ENCODE data around the gene BTBD7. TPM values are rescaled to one million over a fixed set of nuclear protein-coding genes. Genes with fewer than 3 reads are reported as not detected.

The BTBD7 gene
- total and polyA plus RNA-seq, 2 of the 4 experiments (the other 2 are of a cell fraction): 11.9 to 30.5 TPM

GRCh38 chr14:93369713-93370266 is 37.0 kb upstream of the BTBD7 start:
- no peaks in the 10 kb centered on the region for H3K9me1 ChIP-seq (ENCODE audit: insufficient read depth, low read length)
- intact Hi-C loops (cut with micrococcal nuclease): no loop called here

More at GRCh38 chr14:93369713-93370266, 37.0 kb upstream of the BTBD7 start:
- Histone ChIP-seq H3K23ac (ENCODE audit: low read depth, low read length) (no peak overlapping the region), H2AK5ac (ENCODE audit: low read depth, low read length) (no peak overlapping the region), H2AFZ (replicated peaks; ENCODE audit: low read length, poor library complexity) (no peak overlapping the region), H4K8ac (ENCODE audit: low read depth in 2 of 2, low read length in 2 of 2) (no peak overlapping the region), H2BK15ac (ENCODE audit: low read depth, low read length) (no peak overlapping the region), H3K79me1 (ENCODE audit: low read depth in 1 of 2, low read length in 2 of 2) (no peaks in the 10 kb centered on the region), H3K27me3 (ENCODE audit: control insufficient read depth, insufficient read depth, low read length) (no peaks in the 10 kb centered on the region), H2BK120ac (ENCODE audit: low read depth, low read length) (no peak overlapping the region), H2AK9ac (replicated peaks; ENCODE audit: low read depth, low read length, poor library complexity) (no peak overlapping the region), H4K5ac (ENCODE audit: low read depth, low read length) (no peak overlapping the region), H3K27ac (ENCODE audit: insufficient read depth, low read length) (no peak overlapping the region), H3K4me1 (ENCODE audit: control insufficient read depth, insufficient read depth, low read length) (no peaks in the 10 kb centered on the region), H4K91ac (ENCODE audit: insufficient read depth, low read depth, low read length) (no peak overlapping the region), H3K36me3 (ENCODE audit: control insufficient read depth, insufficient read depth, low read length) (no peaks in the 10 kb centered on the region), H3K18ac (ENCODE audit: low read depth, low read length) (no peak overlapping the region), H4K20me1 (ENCODE audit: insufficient read depth, low read length) (no peaks in the 10 kb centered on the region), H2BK20ac (ENCODE audit: low read depth, low read length) (no peak overlapping the region), H3K4ac (ENCODE audit: low read depth, low read length) (no peak overlapping the region), H3K4me3 (ENCODE audit: insufficient read depth, low read depth, low read length) (no peak overlapping the region), H3K14ac (replicated peaks; ENCODE audit: low read depth, low read length) (no peak overlapping the region), H3K9me3 (ENCODE audit: control insufficient read depth, insufficient read depth, low read length) (no peaks in the 10 kb centered on the region), H3K4me2 (ENCODE audit: low read depth, low read length) (no peak overlapping the region), H3K9ac (ENCODE audit: low read depth, low read length) (no peak overlapping the region), H3K56ac (ENCODE audit: extremely low read depth, insufficient read depth, low read length) (no peak overlapping the region), H2BK5ac (ENCODE audit: low read depth, low read length, poor library complexity, severe bottlenecking) (no peak overlapping the region)
- WGBS, 2 experiments (ENCODE audit: extremely low coverage in 2 of 2, insufficient read length in 1 of 2): 40% methylated on average over 1 of the region's 4 CpGs; no CpG with 5 or more reads in 1 of the 2 experiments
- TF ChIP-seq NFE2L2 (IDR thresholded peaks at IDR 0.05; ENCODE audit: low read depth, low read length) (no peak), CTCF (conservative IDR thresholded peaks at IDR 0.05; ENCODE audit: low read depth, low read length) (no peak), FOS (IDR thresholded peaks at IDR 0.05; ENCODE audit: low read depth, low read length) (no peak), BHLHE40 (IDR thresholded peaks at IDR 0.05; ENCODE audit: low read depth, low read length) (no peak), CHD1 (IDR thresholded peaks at IDR 0.05; ENCODE audit: low read depth, low read length) (no peak), POLR2A (IDR thresholded peaks at IDR 0.05; ENCODE audit: low read depth, low read length) (no peak), MAFK (IDR thresholded peaks at IDR 0.05; ENCODE audit: low read depth, low read length) (no peak), SMC3 (IDR thresholded peaks at IDR 0.05; ENCODE audit: low read depth, low read length) (no peak), MAZ (IDR thresholded peaks at IDR 0.05; ENCODE audit: borderline replicate concordance, low read depth, low read length) (no peak), MXI1 (IDR thresholded peaks at IDR 0.05; ENCODE audit: borderline replicate concordance, low read depth, low read length) (no peak), CEBPB (IDR thresholded peaks at IDR 0.05; ENCODE audit: low read depth, low read length) (no peak)
- TF ChIP-seq, protein P1, sequence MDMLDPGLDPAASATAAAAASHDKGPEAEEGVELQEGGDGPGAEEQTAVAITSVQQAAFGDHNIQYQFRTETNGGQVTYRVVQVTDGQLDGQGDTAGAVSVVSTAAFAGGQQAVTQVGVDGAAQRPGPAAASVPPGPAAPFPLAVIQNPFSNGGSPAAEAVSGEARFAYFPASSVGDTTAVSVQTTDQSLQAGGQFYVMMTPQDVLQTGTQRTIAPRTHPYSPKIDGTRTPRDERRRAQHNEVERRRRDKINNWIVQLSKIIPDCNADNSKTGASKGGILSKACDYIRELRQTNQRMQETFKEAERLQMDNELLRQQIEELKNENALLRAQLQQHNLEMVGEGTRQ (IDR thresholded peaks at IDR 0.05; ENCODE audit: low read depth, low read length): no peak
- ATAC-seq (ENCODE audit: low read depth) (no peak), DNase-seq (no peak)
- dilution Hi-C loops (cut with HindIII; ENCODE audit: low sequenced_read_pairs, unreplicated experiment): no loop called here
- BruUV-seq (replicated peaks): no TSS peak
- ChIA-PET POLR2A (ENCODE audit: unreplicated experiment) (no interaction called here), CTCF (no interaction called here)
- in situ Hi-C loops (cut with MboI; ENCODE audit: low sequenced_read_pairs): no loop called here

All from IMR-90 (cell line).